22Rv1 (cell line): Measurements from ENCODE around the gene NXPH1.

ENCODE experiments used
- CTCF ChIP-seq: fragments of 450-650 bp; IDR thresholded peaks from 2 replicates; pipeline ENCODE4 v1.5.1; 2017; ENCODE audit warnings: mild to moderate bottlenecking
- ZFX ChIP-seq: fragments of 450-650 bp; IDR thresholded peaks from 2 replicates; pipeline ENCODE4 v1.6.1; 2017; ENCODE audit warnings: antibody characterized with exemption, borderline replicate concordance

DNA sequence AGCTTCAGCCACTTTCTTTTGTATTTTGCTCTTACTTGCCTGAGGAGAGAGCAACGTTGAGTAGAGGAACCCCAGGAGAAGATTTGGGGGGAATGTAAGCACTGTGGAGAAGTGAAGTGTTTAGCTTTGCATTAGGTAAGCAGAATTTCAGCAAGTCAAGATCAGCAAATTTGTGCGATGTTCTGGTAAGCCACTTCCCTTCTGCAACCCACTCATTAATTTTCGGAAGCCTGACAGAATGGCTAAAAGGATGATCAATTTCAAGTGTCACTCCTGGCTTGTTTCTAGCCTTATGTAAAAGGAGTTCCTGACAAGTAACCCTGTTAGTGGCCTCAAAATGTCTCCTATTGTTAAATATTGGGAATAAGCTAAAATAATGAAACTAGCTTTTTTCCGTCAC, 48.5 kb upstream of the NXPH1 start:
- TF ChIP-seq CTCF (no peak), ZFX (no peak)
